Measurements from ENCODE around the gene NTN1.

DNA sequence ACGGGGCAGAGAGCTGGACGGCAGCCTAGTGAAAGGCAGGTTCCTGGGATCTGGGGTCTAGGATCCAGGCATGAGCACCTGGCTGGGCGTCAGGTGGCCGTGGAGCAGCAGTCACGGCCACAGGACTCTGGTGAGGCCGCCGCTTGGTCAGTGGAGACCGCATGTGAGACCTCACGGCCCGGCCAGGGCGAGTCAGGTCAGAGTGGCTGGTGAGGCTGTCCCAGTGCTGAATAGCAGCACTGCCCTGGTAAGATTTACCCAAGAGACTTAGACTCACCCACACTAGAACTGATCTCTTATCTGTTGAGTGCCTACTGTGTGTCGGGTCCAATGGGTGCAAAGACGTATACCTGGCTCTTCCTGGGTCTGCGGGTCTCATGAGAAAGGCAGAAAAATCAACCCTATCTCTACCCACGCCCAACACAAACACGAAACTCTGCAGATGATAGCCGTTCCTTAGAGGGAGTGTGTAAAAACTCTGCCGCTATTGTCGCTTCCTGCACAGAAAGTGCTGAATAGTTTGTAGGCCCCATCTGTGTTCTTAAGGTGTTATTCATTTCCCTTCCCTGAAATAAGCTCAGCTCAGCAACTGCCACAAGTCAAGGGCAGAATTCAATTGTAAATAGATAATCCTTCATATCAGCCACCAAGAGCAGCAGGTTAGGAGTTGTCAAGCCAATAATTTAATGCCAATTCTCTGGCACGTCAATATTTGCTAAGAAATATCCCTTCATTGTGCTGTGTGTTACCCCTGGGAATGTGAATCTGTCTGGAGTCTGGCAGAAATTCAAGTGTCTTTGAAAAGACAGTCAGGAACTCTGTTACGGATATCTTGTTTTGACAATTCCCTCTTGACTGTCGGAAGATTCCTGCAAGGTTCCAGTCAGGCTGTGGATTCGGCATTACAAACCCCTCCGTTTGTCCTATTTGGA is 240.0 kb downstream of the NTN1 start:
- TF ChIP-seq PRDM6 (tag by site-specific recombination; IDR thresholded peaks at IDR 0.05) = no peak
- no peak for TF ChIP-seq ZNF155 (tag by site-specific recombination; IDR thresholded peaks at IDR 0.05)
- TF ChIP-seq ZNF140 (tag by site-specific recombination; IDR thresholded peaks at IDR 0.05) = no peak
- no peak for TF ChIP-seq CTCF (tag by site-specific recombination; IDR thresholded peaks at IDR 0.05)
- TF ChIP-seq ZNF341 (tag by site-specific recombination; IDR thresholded peaks at IDR 0.05; ENCODE audit: low read depth) = no peak
- TF ChIP-seq, protein P1, sequence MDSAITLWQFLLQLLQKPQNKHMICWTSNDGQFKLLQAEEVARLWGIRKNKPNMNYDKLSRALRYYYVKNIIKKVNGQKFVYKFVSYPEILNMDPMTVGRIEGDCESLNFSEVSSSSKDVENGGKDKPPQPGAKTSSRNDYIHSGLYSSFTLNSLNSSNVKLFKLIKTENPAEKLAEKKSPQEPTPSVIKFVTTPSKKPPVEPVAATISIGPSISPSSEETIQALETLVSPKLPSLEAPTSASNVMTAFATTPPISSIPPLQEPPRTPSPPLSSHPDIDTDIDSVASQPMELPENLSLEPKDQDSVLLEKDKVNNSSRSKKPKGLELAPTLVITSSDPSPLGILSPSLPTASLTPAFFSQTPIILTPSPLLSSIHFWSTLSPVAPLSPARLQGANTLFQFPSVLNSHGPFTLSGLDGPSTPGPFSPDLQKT (IDR thresholded peaks at IDR 0.05; ENCODE audit: borderline replicate concordance, low read depth, low read length) = no peak
- TF ChIP-seq ZNF174 (tag by site-specific recombination; IDR thresholded peaks at IDR 0.05) = no peak

Data from HEK293 (cell line).